Stimulated activated CD4-positive, alpha-beta T cell treated with anti-CD3 and anti-CD28 coated beads, Interleukin-1b, Interleukin-23, amount 100 ng/mL, for 48 hours (primary cell): Measurements from ENCODE around the gene FGF8.

Source experiments
- DNase-seq: peaks from one replicate; pipeline ENCODE4 v3.0.0-alpha.2; 2020

FGF8 gene

GRCh38 chr10:101781984-101782810 lies 6.3 kb upstream of the FGF8 start:
- DNase-seq = no peak

- no peak for DNase-seq
Observed at GRCh38 chr10:101781655-101781983, 5.7 kb upstream of the FGF8 start.

- DNase-seq = peak; percentile 76
Observed at GRCh38 chr10:101780818-101781654, 5.1 kb upstream of the FGF8 start.

GRCh38 chr10:101780187-101780817 lies 4.4 kb upstream of the FGF8 start:
- DNase-seq = no peak

- DNase-seq = peak; percentile 83
Observed at GRCh38 chr10:101779544-101780186, 3.8 kb upstream of the FGF8 start.

- DNase-seq = no peak
Observed at GRCh38 chr10:101778781-101779543, 3.0 kb upstream of the FGF8 start.

- DNase-seq = no peak
Observed at GRCh38 chr10:101778151-101778780, 2.4 kb upstream of the FGF8 start.

- DNase-seq = no peak
Observed at GRCh38 chr10:101777619-101778145, 1.8 kb upstream of the FGF8 start.

- DNase-seq = no peak
Observed at GRCh38 chr10:101776161-101776817, 375 bp upstream of the FGF8 start.

GRCh38 chr10:101774589-101775272 lies 1.2 kb downstream of the FGF8 start:
- no peak for DNase-seq

- no peak for DNase-seq
Observed at GRCh38 chr10:101773923-101774588, 1.9 kb downstream of the FGF8 start.

GRCh38 chr10:101772895-101773761 lies 2.8 kb downstream of the FGF8 start:
- DNase-seq = no peak

- DNase-seq = no peak
Observed at GRCh38 chr10:101772017-101772894, 3.7 kb downstream of the FGF8 start.

- DNase-seq = no peak
Observed at GRCh38 chr10:101771380-101771779, 4.5 kb downstream of the FGF8 start.

- DNase-seq = no peak
Observed at GRCh38 chr10:101770331-101771215, 5.3 kb downstream of the FGF8 start.

- no peak for DNase-seq
Observed at GRCh38 chr10:101769541-101770180, 6.3 kb downstream of the FGF8 start.
